NCI-H748 treated with DMSO at 0.1 percent for 48 hours (cell line): ENCODE data around the gene MRPS7.

Source experiments
- DNase-seq: peaks from one replicate; lab custom pipeline; 2025; lab: John Stamatoyannopoulos, UW

The MRPS7 gene

GRCh38 chr17:75261336-75262111, at the start of gene MRPS7, which contains the start of gene GGA3:
MRPS7 (plus strand) TSS chr17:75261879; CDS start chr17:75261901, 22 bp downstream.
GGA3 (minus strand) TSS chr17:75261606; CDS start chr17:75261587, 19 bp downstream.
- DNase-seq = peak; percentile 46

- no peak for DNase-seq
Observed at GRCh38 chr17:75218131-75218530, 43.5 kb upstream of the MRPS7 start.

DNA sequence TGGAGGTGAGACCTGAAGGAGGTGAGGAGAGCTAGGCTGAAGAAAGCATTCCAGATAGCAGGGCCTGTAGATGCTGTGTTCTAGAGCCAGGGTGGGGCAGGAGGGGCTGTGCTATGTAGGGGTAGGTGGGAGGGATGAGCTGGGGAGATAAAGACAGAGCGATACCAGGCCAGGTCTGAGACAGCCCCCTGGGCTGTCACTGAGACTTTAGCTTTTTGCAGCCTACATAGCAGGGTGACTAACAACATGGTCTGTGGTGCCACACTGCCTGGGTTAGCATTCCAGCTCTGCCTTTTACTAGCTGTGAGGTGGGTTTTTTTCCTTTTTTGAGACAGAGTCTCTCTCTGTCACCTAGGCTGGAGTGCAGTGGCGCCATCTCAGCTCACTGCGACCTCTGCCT, 41.9 kb upstream of the MRPS7 start:
- DNase-seq = no peak

GRCh38 chr17:75225016-75225415, 36.7 kb upstream of the MRPS7 start:
- no peak for DNase-seq

GRCh38 chr17:75227729-75228128, 34.0 kb upstream of the MRPS7 start:
- no peak for DNase-seq

GRCh38 chr17:75228305-75228704, 33.4 kb upstream of the MRPS7 start:
- no peak for DNase-seq

GRCh38 chr17:75228847-75229246, 32.8 kb upstream of the MRPS7 start:
- DNase-seq = no peak

DNA sequence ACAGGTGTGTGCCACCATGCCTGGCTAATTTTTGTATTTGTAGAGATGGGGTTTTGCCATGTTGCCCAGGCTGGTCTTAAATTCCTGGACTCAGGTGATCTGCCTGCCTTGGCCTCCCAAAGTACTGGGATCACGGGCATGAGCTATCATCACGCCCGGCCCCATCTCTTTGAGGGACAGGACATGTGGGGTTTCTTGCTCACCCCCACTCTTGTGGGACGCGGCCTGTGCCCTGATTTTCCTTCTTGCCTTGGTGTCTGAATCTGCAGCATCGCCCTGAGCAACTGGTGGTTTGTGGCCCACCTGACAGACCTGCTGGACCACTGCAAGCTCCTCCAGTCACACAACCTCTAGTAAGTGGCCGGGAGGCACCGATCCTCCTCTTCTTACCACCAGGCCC, 30.6 kb upstream of the MRPS7 start:
- DNase-seq = no peak

GRCh38 chr17:75231741-75232464, 29.8 kb upstream of the MRPS7 start:
- no peak for DNase-seq

DNA sequence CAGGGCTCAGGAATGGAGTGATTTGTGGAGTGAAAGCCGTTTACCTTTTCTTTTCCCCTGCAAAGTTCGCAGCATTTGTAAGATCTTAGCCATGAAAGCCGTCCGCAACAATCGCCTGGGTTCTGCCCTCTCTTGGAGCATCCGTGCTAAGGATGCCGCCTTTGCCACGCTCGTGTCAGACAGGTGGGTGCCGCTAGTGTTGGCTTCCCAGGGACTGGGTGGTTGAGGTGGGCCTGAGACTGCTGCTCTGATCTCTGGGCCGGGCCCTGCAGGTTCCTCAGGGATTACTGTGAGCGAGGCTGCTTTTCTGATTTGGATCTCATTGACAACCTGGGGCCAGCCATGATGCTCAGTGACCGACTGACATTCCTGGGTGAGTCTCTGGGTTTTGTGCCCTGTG, 28.9 kb upstream of the MRPS7 start:
- no peak for DNase-seq

DNA sequence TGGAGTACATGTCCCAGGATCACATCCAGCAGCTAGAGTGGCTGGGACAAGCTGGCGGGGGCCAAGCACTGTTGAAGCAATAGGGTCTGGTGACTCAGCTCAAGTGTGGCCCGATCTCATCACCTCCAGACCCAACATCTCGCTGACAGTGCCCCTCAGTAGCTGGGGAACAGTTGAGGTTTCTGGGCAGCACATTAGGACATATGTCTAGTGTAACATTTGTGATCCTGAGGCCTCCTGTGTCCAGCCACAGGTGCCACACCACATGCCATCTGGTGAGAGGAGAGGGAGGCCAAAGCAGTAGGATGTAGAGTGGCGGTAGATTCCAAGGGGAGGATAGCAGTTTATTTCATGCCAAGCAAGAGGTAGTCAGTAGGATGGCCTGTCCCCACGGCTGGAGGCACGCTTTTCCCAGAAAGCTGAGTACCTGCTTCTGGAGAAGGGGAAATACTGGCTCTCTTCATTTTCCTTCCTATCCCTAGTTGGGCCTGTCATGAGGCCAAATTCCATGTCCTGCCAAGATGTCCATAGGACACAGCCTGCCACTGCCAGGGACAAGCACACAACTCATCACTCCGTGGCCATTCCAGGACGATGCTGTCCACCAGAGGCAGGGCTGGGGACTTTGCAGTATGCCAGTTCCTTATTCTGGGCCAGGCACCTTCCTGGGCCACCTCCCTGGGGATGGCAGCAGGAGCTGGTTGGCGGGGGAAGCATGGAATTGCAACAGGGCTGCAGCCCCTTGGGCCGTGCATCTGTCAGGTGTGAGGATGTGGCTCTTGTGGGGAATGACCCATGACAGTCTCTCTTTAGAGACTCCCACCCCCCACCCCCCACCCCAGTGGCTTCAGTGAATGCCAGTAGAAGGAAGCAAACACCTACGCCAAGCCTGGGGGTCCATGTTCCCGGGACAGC, 24.3 kb upstream of the MRPS7 start:
- DNase-seq = no peak

- DNase-seq = no peak
Observed at GRCh38 chr17:75238020-75238580, 23.6 kb upstream of the MRPS7 start.

DNA sequence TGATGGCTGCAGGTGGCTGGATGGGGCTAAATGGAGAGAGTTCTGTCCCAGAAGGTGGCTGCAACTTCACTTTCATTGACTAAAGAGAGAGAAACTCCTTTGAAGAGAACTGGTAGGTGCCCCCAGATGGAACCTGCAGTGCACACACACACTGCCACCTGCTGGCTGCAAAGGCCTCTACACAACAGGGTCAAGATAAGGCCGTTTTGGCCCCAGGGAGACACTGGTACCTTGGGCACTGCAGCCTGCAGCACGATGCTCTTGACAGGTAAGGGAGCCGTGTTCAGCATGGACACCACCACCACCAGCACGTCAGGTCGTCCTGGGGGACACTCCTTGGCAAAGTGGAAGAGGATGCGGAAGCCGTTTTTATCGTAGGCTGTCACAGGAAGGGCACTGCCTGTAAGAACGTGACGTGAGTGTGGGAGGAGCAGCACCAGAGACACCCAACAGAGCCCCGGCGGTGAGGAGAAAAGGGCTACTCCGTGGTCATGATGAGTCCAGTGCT, 22.9 kb upstream of the MRPS7 start:
- DNase-seq = peak; percentile 15

GRCh38 chr17:75239214-75239613, 22.5 kb upstream of the MRPS7 start:
- no peak for DNase-seq

DNA sequence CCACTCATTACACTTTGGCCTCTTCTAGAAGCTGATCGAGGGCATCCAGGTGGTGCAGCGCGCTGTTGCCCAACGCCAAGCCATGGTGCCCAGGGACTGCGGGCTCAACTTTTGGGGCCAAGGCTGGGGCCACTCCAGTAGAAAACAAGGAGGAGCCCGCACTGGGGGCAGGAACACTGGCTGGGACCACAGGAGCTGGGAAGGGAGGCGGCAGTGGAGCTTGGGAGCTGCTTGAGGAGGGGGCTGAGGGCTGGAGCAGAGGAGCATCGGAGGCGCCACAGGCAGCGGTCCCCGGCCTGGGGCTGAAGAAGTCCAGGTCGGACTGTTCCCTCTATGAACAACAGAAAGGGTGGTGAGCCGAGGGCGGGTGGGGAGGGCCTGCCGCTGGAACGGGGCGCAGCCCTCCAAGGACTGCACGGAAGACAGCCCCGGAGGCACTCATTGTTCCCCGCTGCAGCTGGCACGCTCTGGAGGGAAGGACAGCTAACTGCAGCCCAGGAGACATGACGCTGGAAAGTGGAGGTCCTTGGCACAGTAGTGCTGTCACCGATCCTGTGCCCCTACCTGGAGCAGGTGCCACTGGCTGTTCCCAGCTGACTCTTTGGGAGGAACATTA, 21.8 kb upstream of the MRPS7 start:
- no peak for DNase-seq

- no peak for DNase-seq
Observed at GRCh38 chr17:75240394-75241142, 21.1 kb upstream of the MRPS7 start.

DNA sequence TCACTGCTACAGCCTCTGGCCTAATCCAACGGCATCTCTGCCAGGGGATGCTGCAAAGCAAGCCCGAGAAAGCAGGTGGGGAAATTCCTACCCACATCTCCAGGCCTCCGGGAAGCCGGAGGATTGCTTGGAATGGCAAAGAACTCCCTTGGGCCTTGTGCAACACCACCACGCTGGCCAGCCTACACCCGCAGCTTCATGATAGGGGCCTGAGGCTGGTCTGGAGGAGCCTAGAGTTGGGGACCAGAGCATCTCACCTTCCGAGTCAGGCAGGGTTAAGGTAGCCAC, 20.6 kb upstream of the MRPS7 start:
- no peak for DNase-seq

DNA sequence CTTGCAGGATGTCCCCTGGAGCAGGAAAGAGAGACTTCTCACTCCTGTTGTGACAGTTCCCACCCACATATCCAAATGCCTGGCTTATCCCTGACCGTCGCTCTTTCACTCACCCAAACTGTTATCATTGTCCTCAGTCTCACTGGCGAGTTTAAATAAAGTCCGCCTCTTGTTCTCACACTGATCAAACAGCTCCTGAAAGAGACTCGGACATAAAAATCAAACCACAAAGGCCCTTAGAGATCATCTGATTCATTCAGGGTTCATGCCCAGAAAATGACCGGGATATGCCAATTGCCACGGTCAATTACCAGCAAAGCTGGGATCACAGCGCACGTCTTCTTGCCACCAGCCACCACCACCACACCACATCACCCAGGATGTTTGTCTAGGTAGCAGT, 20.2 kb upstream of the MRPS7 start:
- DNase-seq = no peak

DNA sequence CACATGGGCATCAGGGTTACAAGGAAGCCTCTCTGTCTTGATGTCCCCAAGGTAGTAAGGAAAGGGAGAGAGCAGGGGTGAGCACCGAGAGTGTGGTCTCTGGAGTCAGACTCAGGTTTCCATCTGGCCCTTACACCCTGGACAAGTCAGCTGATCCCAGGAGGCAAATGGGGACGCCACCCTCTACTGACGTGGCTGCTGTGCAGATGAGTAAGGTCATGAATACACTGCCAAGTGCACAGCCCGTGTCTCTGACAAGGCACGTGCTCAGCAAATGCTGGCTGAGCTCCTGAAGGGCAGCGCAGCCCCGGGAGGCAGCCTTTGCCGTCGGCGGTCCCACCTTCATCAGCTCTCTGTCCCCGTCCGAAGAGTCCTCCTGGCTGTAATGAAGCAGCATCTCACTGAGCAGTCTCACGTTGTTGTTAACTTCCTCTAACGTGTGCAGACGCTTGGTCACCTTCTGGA, 19.7 kb upstream of the MRPS7 start:
- no peak for DNase-seq

- DNase-seq = no peak
Observed at GRCh38 chr17:75242461-75243042, 19.1 kb upstream of the MRPS7 start.
